GM23338 (cell line): ENCODE data around the gene PIK3R5. TPM values are rescaled to one million over a fixed set of nuclear protein-coding genes. Genes with fewer than 3 reads are reported as not detected.

Experiments
- ATAC-seq: fragments of 200-7000 bp; cut with Tn5 transposase; 3 replicates; pipeline ENCODE4 v1.9.1; 2020
- DNase-seq: peaks from one replicate; pipeline ENCODE4 v3.0.0-alpha.2; 2015; ENCODE audit warnings: low spot score
- H2AFZ ChIP-seq: fragments of 200-600 bp; sonication (generic); 2 replicates; pipeline ENCODE4 v1.8.0; 2016; ENCODE audit warnings: antibody characterized with exemption, mild to moderate bottlenecking, moderate library complexity
- H3F3A ChIP-seq: fragments of 200-600 bp; sonication (generic); replicated peaks from 2 replicates; pipeline ENCODE4 v1.8.0; 2017; ENCODE audit warnings: antibody characterized with exemption, mixed run types, low read depth
- H3K27ac ChIP-seq: fragments of 200-600 bp; sonication (generic); 2 replicates; pipeline ENCODE4 v1.6.1; 2016; ENCODE audit warnings: low read depth
- H3K27me3 ChIP-seq: fragments of 200-600 bp; sonication (generic); 2 replicates; pipeline ENCODE4 v1.8.0; 2016; ENCODE audit warnings: mild to moderate bottlenecking, mixed run types, moderate library complexity; ENCODE audit not compliant: insufficient read depth
- H3K36me3 ChIP-seq: fragments of 200-600 bp; sonication (generic); 2 replicates; pipeline ENCODE4 v1.8.0; 2016; ENCODE audit warnings: mild to moderate bottlenecking; ENCODE audit not compliant: insufficient read depth
- H3K4me1 ChIP-seq: fragments of 200-600 bp; sonication (generic); 2 replicates; pipeline ENCODE4 v1.8.0; 2016; ENCODE audit warnings: mild to moderate bottlenecking, moderate library complexity; ENCODE audit not compliant: insufficient read depth
- H3K4me2 ChIP-seq: fragments of 200-600 bp; sonication (generic); 2 replicates; pipeline ENCODE4 v1.7.1; 2017; ENCODE audit warnings: mixed run types
- H3K4me3 ChIP-seq: fragments of 200-600 bp; sonication (generic); 2 replicates; pipeline ENCODE4 v1.6.1; 2016; ENCODE audit warnings: mixed run types
- H3K79me2 ChIP-seq: fragments of 200-600 bp; sonication (generic); replicated peaks from 2 replicates; pipeline ENCODE4 v1.8.0; 2017; ENCODE audit warnings: mild to moderate bottlenecking; ENCODE audit not compliant: insufficient read depth
- H3K9me2 ChIP-seq: fragments of 200-600 bp; sonication (generic); 2 replicates; pipeline ENCODE4 v1.8.0; 2017; ENCODE audit not compliant: insufficient read depth
- H4K20me1 ChIP-seq: fragments of 200-600 bp; sonication (generic); replicated peaks from 2 replicates; pipeline ENCODE4 v1.8.0; 2017; ENCODE audit warnings: mild to moderate bottlenecking; ENCODE audit not compliant: insufficient read depth
- H3K27ac Mint-ChIP-seq: 2 replicates; pipeline ENCODE4 v1.8.0; 2020; ENCODE audit warnings: inconsistent platforms, mild to moderate bottlenecking, moderate library complexity, mixed read lengths
- H3K27me3 Mint-ChIP-seq: 3 replicates; pipeline ENCODE4 v1.8.0; 2022; ENCODE audit warnings: low read depth, mild to moderate bottlenecking, moderate library complexity, mixed read lengths, inconsistent platforms; ENCODE audit not compliant: insufficient read depth, poor library complexity
- H3K36me3 Mint-ChIP-seq: 3 replicates; pipeline ENCODE4 v1.8.0; 2021; ENCODE audit warnings: low read depth, mild to moderate bottlenecking, inconsistent platforms, moderate library complexity, mixed read lengths
- H3K4me1 Mint-ChIP-seq: 3 replicates; pipeline ENCODE4 v1.8.0; 2020; ENCODE audit warnings: mild to moderate bottlenecking, inconsistent platforms, mixed read lengths
- H3K4me3 Mint-ChIP-seq: 3 replicates; pipeline ENCODE4 v1.8.0; 2021; ENCODE audit warnings: moderate library complexity, mild to moderate bottlenecking, inconsistent platforms, mixed read lengths
- H3K9me3 Mint-ChIP-seq: 3 replicates; pipeline ENCODE4 v1.8.0; 2020; ENCODE audit warnings: moderate library complexity, mild to moderate bottlenecking, inconsistent platforms, mixed read lengths
- CTCF ChIP-seq, 2 experiments: fragments of 200-600 bp in 1 of 2; sonication (generic) in 1 of 2; conservative IDR thresholded peaks; 2 replicates each; pipeline versions ENCODE4 v1.5.1 to v1.6.1; 2016 to 2017; ENCODE audit warnings: antibody characterized with exemption in 2 of 2, low read depth in 2 of 2, mild to moderate bottlenecking in 2 of 2, moderate library complexity in 1 of 2
- EZH2 ChIP-seq: fragments of 200-600 bp; sonication (generic); IDR thresholded peaks from one replicate; pipeline ENCODE4 v1.8.0; 2017; ENCODE audit warnings: antibody characterized with exemption, mild to moderate bottlenecking, low read depth; ENCODE audit not compliant: unreplicated experiment
- EZH2phosphoT487 ChIP-seq: fragments of 200-600 bp; sonication (generic); IDR thresholded peaks from one replicate; pipeline ENCODE4 v1.8.1; 2018; ENCODE audit warnings: antibody characterized with exemption; ENCODE audit not compliant: unreplicated experiment
- NANOG ChIP-seq: IDR thresholded peaks from 2 replicates; pipeline ENCODE4 v1.6.1; 2016; ENCODE audit warnings: antibody characterized with exemption, borderline replicate concordance
- REST ChIP-seq: IDR thresholded peaks from one replicate; pipeline ENCODE4 v1.6.1; 2018; ENCODE audit warnings: antibody characterized with exemption; ENCODE audit not compliant: unreplicated experiment
- ZNF114 ChIP-seq: fragments of 250-450 bp; sonication (Bioruptor Pico); IDR thresholded peaks from 2 replicates; pipeline ENCODE4 v1.5.0; 2020; ENCODE audit warnings: mild to moderate bottlenecking, moderate library complexity
- ZNF331 ChIP-seq: fragments of 250-450 bp; sonication (Bioruptor Pico); IDR thresholded peaks from 2 replicates; pipeline ENCODE4 v1.5.0; 2020; ENCODE audit warnings: low read depth, mild to moderate bottlenecking, moderate library complexity
- polyA plus RNA-seq: library from polyadenylated mRNA; unstranded; fragments of >200 nt; fragmentation: Nextera tagmentation; extraction: Ambion mirVana; gene quantifications from 2 replicates; pipeline ENCODE4 v1.2.1, GENCODE V29; 2016
- total RNA-seq: library from RNA; depleted of rRNA; stranded (reverse); fragments of >200 nt; shearing (Covaris generic); gene quantifications from 2 replicates; pipeline ENCODE4 v1.2.3, GENCODE V29; 2014
- TF ChIP-seq, protein P1 (sequence below): IDR thresholded peaks from 2 replicates; pipeline ENCODE4 v1.6.1; 2016; ENCODE audit warnings: antibody characterized with exemption
- TF ChIP-seq, protein P2 (sequence below): fragments of 250-450 bp; sonication (Bioruptor Pico); IDR thresholded peaks from 2 replicates; pipeline ENCODE4 v1.5.0; 2020; ENCODE audit warnings: mild to moderate bottlenecking, moderate library complexity

The PIK3R5 gene
- total and polyA plus RNA-seq, 2 experiments from 2014 or later: 1.7 to 9.4 TPM

- Histone ChIP-seq H3K4me1 (peaks cover 16% of the 10 kb centered on the region), H3K36me3 (no peaks in the 10 kb centered on the region), H4K20me1 (no peaks in the 10 kb centered on the region), H3K4me2 (peak overlapping the region; percentile 74), H3K79me2 (no peaks in the 10 kb centered on the region), H3K9me2 (peaks cover 5% of the 10 kb centered on the region; the same call in 1 of the 2 replicates), H3K4me3 (peak overlapping the region; percentile 36; the same call in 1 of the 2 replicates), H3K27ac (peak overlapping the region; percentile 39; the same call in 1 of the 2 replicates), H2AFZ (peak overlapping the region; percentile 93), H3K27me3 (no peaks in the 10 kb centered on the region), H3F3A (no peaks in the 10 kb centered on the region)
- TF ChIP-seq CTCF (conservative IDR thresholded peaks at IDR 0.05; ENCODE audit: low read depth in 2 of 2) (peak; percentile 28 to 47; a peak in 3 of 4 replicates), REST (no peak), ZNF114 (CRISPR knock-in tag) (peak; percentile 43; the same call in 1 of the 2 replicates), NANOG (no peak), EZH2 (no peak), EZH2phosphoT487 (no peak), ZNF331 (CRISPR knock-in tag) (no peak)
- TF ChIP-seq, protein P1, sequence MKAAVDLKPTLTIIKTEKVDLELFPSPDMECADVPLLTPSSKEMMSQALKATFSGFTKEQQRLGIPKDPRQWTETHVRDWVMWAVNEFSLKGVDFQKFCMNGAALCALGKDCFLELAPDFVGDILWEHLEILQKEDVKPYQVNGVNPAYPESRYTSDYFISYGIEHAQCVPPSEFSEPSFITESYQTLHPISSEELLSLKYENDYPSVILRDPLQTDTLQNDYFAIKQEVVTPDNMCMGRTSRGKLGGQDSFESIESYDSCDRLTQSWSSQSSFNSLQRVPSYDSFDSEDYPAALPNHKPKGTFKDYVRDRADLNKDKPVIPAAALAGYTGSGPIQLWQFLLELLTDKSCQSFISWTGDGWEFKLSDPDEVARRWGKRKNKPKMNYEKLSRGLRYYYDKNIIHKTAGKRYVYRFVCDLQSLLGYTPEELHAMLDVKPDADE: no peak
- TF ChIP-seq, protein P2, sequence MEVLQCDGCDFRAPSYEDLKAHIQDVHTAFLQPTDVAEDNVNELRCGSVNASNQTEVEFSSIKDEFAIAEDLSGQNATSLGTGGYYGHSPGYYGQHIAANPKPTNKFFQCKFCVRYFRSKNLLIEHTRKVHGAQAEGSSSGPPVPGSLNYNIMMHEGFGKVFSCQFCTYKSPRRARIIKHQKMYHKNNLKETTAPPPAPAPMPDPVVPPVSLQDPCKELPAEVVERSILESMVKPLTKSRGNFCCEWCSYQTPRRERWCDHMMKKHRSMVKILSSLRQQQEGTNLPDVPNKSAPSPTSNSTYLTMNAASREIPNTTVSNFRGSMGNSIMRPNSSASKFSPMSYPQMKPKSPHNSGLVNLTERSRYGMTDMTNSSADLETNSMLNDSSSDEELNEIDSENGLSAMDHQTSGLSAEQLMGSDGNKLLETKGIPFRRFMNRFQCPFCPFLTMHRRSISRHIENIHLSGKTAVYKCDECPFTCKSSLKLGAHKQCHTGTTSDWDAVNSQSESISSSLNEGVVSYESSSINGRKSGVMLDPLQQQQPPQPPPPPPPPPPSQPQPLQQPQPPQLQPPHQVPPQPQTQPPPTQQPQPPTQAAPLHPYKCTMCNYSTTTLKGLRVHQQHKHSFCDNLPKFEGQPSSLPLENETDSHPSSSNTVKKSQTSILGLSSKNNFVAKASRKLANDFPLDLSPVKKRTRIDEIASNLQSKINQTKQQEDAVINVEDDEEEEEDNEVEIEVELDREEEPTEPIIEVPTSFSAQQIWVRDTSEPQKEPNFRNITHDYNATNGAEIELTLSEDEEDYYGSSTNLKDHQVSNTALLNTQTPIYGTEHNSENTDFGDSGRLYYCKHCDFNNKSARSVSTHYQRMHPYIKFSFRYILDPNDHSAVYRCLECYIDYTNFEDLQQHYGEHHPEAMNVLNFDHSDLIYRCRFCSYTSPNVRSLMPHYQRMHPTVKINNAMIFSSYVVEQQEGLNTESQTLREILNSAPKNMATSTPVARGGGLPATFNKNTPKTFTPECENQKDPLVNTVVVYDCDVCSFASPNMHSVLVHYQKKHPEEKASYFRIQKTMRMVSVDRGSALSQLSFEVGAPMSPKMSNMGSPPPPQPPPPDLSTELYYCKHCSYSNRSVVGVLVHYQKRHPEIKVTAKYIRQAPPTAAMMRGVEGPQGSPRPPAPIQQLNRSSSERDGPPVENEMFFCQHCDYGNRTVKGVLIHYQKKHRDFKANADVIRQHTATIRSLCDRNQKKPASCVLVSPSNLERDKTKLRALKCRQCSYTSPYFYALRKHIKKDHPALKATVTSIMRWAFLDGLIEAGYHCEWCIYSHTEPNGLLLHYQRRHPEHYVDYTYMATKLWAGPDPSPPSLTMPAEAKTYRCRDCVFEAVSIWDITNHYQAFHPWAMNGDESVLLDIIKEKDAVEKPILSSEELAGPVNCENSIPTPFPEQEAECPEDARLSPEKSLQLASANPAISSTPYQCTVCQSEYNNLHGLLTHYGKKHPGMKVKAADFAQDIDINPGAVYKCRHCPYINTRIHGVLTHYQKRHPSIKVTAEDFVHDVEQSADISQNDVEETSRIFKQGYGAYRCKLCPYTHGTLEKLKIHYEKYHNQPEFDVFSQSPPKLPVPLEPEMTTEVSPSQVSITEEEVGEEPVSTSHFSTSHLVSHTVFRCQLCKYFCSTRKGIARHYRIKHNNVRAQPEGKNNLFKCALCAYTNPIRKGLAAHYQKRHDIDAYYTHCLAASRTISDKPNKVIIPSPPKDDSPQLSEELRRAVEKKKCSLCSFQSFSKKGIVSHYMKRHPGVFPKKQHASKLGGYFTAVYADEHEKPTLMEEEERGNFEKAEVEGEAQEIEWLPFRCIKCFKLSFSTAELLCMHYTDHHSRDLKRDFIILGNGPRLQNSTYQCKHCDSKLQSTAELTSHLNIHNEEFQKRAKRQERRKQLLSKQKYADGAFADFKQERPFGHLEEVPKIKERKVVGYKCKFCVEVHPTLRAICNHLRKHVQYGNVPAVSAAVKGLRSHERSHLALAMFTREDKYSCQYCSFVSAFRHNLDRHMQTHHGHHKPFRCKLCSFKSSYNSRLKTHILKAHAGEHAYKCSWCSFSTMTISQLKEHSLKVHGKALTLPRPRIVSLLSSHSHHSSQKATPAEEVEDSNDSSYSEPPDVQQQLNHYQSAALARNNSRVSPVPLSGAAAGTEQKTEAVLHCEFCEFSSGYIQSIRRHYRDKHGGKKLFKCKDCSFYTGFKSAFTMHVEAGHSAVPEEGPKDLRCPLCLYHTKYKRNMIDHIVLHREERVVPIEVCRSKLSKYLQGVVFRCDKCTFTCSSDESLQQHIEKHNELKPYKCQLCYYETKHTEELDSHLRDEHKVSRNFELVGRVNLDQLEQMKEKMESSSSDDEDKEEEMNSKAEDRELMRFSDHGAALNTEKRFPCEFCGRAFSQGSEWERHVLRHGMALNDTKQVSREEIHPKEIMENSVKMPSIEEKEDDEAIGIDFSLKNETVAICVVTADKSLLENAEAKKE (CRISPR knock-in tag): no peak; the same call in 1 of the 2 replicates
- Mint-ChIP-seq H3K4me3 (peak overlapping the region; percentile 31; the same call in 1 of the 3 replicates), H3K4me1 (peaks cover 25% of the 10 kb centered on the region), H3K36me3 (no peaks in the 10 kb centered on the region), H3K27me3 (peaks cover 2% of the 10 kb centered on the region), H3K9me3 (no peaks in the 10 kb centered on the region), H3K27ac (no peak overlapping the region)
- peak; percentile 39 for DNase-seq
- ATAC-seq: peak; percentile 65
These were observed 64.6 kb downstream of the PIK3R5 start for GRCh38 chr17:8900626-8901585.
